ENCODE measurements around the gene MRLN. TPM values are rescaled to one million over a fixed set of nuclear protein-coding genes. Genes with fewer than 3 reads are reported as not detected.
"Not testable (repeated sequence)": the region's sequence is repeated elsewhere in the genome, so short reads cannot be mapped to it uniquely, and the experiment has no call there.

Gene MRLN
- total RNA-seq, result not detected

GRCh38 chr10:59753267-59753666 lies at the start of gene MRLN:
Gene MRLN (minus strand): TSS chr10:59753455.
- Mint-ChIP-seq H3K27me3 (peaks cover 13% of the 10 kb centered on the region), H3K27ac (no peak within 1 kb of the TSS), H3K9me3 (ENCODE audit: low read depth) (no peaks in the 10 kb centered on the region), H3K4me3 (no peak within 1 kb of the TSS), H3K4me1 (no peaks in the 10 kb centered on the region), H3K36me3 (ENCODE audit: low read depth) (no peaks in the 10 kb centered on the region)
- CTCF ChIA-PET, result no interaction called here
- DNase-seq, result no peak
- intact Hi-C loops (cut with DNase I, micrococcal nuclease), result no loop called here
- ATAC-seq, result no peak
- POLR2A ChIA-PET, result no interaction called here

DNA sequence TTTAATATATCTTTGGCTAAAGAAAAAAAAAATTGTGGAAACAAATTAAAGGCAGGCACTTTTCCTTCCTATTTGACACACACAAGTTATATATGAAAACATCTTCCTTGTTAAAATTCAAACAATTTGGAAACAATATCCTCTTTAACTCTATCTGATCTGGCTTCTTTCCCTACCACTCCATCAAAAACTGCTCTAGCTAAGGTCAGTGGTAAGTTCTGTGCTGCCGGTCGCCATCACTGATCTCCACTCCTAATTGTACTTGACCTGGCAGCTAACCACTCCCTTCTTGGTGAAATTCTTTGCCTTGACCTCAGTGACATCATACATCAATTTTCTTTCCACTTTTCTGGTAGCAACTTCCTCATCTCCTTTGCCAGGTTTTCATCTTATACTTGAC lies 47.9 kb upstream of the MRLN start:
- POLR2A ChIA-PET, result no interaction called here
- Mint-ChIP-seq H3K4me1 (peaks cover 3% of the 10 kb centered on the region), H3K4me3 (no peak overlapping the region), H3K36me3 (ENCODE audit: low read depth) (peaks cover 76% of the 10 kb centered on the region), H3K27ac (no peak overlapping the region), H3K9me3 (ENCODE audit: low read depth) (no peaks in the 10 kb centered on the region), H3K27me3 (no peaks in the 10 kb centered on the region)
- DNase-seq, result no peak
- CTCF ChIA-PET, result interaction anchor here (1.0 kb wide), 1 partner anchor 9 kb away, joined by 3 read pairs; no protein-coding TSS in a partner anchor
- intact Hi-C loops (cut with DNase I, micrococcal nuclease), result loop anchor here (10.0 kb wide), 2 partner anchors 96 to 1026 kb away; partner anchors contain the start of gene SLC16A9 (in 1 of the 2)
- no peak for ATAC-seq

DNA sequence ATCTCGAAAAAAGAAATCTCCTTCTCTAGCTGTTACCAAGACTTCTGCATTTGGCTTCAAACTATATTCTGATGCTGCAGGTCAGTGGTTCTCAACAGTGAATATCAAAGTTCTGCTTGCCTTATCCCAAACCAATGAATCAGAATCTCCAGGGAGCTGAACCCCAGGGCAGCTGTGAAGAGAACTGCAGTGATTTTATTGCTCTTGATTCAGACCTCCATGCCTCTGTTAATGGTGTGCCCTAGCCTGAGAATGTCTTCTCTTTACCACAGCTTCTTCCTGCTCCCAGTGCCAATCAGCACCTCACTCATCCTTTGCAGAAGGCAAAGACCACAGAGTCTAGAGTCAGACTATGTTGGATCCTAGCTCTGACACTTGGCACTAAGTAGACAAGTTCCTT lies 46.2 kb upstream of the MRLN start:
- CTCF ChIA-PET, result interaction anchor here (0.6 to 1.3 kb wide), 6 partner anchors 9 to 372 kb away, joined by 3 to 5 read pairs (median 3); partner anchors contain the start of gene CCDC6

DNA sequence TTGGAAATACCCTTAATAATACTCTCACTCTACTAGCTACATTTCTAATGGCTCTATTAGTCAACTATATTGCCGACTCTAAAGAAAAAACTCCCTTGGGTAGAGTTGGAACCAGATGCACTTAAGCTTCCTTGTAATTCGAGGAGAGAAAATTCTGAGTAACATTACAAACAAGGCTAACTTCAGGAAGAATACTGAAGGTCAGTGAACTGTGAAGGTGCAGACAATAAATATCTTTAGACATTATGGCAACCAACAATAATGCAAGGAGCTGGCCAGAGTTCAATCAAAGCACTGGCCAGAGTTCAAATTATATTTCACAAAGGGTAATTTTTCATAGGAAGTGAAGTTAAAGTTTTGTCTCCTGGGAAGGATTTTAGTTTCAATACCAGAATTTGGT lies 40.7 kb upstream of the MRLN start:
- no peak overlapping the region for H3K27ac Mint-ChIP-seq
- ChIA-PET CTCF (interaction anchor here (1.1 kb wide), 2 partner anchors 168 to 171 kb away, joined by 3 to 5 read pairs; no protein-coding TSS in a partner anchor), POLR2A (no interaction called here)
- peaks cover 64% of the 10 kb centered on the region for H3K36me3 Mint-ChIP-seq (ENCODE audit: low read depth)
- H3K4me3 Mint-ChIP-seq, result no peak overlapping the region
- no peaks in the 10 kb centered on the region for H3K27me3 Mint-ChIP-seq
- peaks cover 7% of the 10 kb centered on the region for H3K4me1 Mint-ChIP-seq
- DNase-seq, result no peak
- ATAC-seq, result no peak
- intact Hi-C loops (cut with DNase I, micrococcal nuclease), result no loop called here
- H3K9me3 Mint-ChIP-seq (ENCODE audit: low read depth), result no peaks in the 10 kb centered on the region

More for the DNA sequence above, 46.2 kb upstream of the MRLN start:
- Mint-ChIP-seq H3K9me3 (ENCODE audit: low read depth) (no peaks in the 10 kb centered on the region), H3K36me3 (ENCODE audit: low read depth) (peaks cover 75% of the 10 kb centered on the region), H3K4me1 (peaks cover 3% of the 10 kb centered on the region), H3K4me3 (no peak overlapping the region), H3K27me3 (no peaks in the 10 kb centered on the region), H3K27ac (no peak overlapping the region)
- ATAC-seq (no peak), DNase-seq (no peak)
- intact Hi-C loops (cut with DNase I, micrococcal nuclease), result no loop called here
- POLR2A ChIA-PET, result no interaction called here

DNA sequence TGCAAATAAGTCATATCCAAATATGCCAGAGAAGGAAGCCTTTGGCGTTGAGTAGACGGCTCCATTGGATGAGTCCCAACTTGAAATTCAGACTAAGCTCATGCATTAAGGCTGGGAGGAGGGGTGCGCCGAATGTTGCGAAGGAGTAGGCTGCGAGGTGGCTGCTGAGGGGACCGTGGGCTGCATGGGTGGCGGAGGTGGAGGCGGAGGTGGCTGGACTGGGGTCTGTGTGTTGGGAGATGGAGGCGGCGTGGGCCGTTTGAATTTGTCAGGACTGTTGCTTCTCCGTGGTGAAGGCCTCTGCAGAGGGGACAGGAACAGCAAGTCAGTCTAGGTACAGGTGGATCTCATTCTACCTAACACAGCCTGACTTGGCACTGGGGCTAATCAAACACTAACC lies 39.6 kb upstream of the MRLN start:
- peaks cover 7% of the 10 kb centered on the region for H3K4me1 Mint-ChIP-seq
- H3K27ac Mint-ChIP-seq, result peak overlapping the region; percentile 51
- no peaks in the 10 kb centered on the region for H3K9me3 Mint-ChIP-seq (ENCODE audit: low read depth)
- peaks cover 61% of the 10 kb centered on the region for H3K36me3 Mint-ChIP-seq (ENCODE audit: low read depth)
- intact Hi-C loops (cut with DNase I, micrococcal nuclease), result no loop called here
- ATAC-seq (no peak), DNase-seq (no peak)
- CTCF ChIA-PET, result interaction anchor here (1.1 kb wide), 1 partner anchor 167 kb away, joined by 5 read pairs; no protein-coding TSS in a partner anchor
- POLR2A ChIA-PET, result no interaction called here
- no peaks in the 10 kb centered on the region for H3K27me3 Mint-ChIP-seq
- no peak overlapping the region for H3K4me3 Mint-ChIP-seq

GRCh38 chr10:59791601-59792000 lies 38.3 kb upstream of the MRLN start:
- no peaks in the 10 kb centered on the region for H3K9me3 Mint-ChIP-seq (ENCODE audit: low read depth)
- intact Hi-C loops (cut with DNase I, micrococcal nuclease), result no loop called here
- no peak for DNase-seq
- H3K4me3 Mint-ChIP-seq, result no peak overlapping the region
- ATAC-seq, result peak; percentile 51
- POLR2A ChIA-PET, result no interaction called here
- no peak overlapping the region for H3K27ac Mint-ChIP-seq
- H3K4me1 Mint-ChIP-seq, result peaks cover 7% of the 10 kb centered on the region
- H3K36me3 Mint-ChIP-seq (ENCODE audit: low read depth), result peaks cover 55% of the 10 kb centered on the region
- no peaks in the 10 kb centered on the region for H3K27me3 Mint-ChIP-seq
- CTCF ChIA-PET, result no interaction called here

DNA sequence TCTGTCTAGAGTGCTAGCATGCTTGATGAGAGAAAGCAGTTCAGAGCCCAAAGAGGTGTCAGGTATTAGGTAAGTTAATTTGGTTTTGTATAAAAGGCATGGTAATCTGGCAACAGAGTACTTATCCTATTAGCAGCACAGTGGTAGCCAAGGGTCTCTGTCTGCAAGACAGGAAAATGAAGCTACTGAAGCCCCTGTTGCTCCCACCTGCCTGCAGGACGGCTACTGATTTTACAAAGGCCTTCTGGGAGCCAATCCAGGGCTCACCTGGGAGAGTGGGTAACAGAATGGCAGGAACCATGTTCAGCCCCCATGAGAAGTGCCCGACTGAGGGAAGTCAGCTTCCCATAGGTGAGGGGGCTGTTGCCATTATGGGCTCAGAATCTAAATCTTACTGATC lies 36.8 kb upstream of the MRLN start:
- DNase-seq; POLR2A ChIA-PET; ATAC-seq; H3K27me3 Mint-ChIP-seq; H3K27ac Mint-ChIP-seq; H3K9me3 Mint-ChIP-seq (ENCODE audit: low read depth); intact Hi-C loops (cut with DNase I, micrococcal nuclease); H3K4me3 Mint-ChIP-seq; CTCF ChIA-PET; H3K4me1 Mint-ChIP-seq: not testable (repeated sequence)
- H3K36me3 Mint-ChIP-seq (ENCODE audit: low read depth), result peaks cover 45% of the 10 kb centered on the region

GRCh38 chr10:59788914-59789313 lies 35.7 kb upstream of the MRLN start:
- H3K27ac Mint-ChIP-seq; intact Hi-C loops (cut with DNase I, micrococcal nuclease); POLR2A ChIA-PET; H3K9me3 Mint-ChIP-seq (ENCODE audit: low read depth); H3K4me1 Mint-ChIP-seq; DNase-seq; H3K4me3 Mint-ChIP-seq; H3K27me3 Mint-ChIP-seq; ATAC-seq; CTCF ChIA-PET: not testable (repeated sequence)
- H3K36me3 Mint-ChIP-seq (ENCODE audit: low read depth), result peaks cover 33% of the 10 kb centered on the region

DNA sequence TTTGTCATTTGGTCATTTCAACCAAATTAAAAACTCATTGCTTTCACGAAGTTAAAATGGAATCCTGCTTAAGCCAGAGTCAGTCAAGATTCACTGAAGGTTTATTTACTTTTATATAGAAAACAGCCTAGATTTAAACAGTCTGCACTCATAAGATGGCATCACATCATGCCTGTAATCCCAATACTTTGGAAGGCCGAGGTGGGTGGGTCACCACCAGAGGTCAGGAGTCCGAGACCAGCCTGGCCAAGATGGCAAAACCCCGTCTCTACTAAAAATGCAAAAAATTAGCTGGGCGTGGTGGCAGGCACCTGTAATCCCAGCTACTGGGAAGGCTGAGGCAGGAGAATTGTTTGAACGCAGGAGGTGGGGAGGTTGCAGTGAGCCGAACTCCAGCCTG lies 33.8 kb upstream of the MRLN start:
- intact Hi-C loops (cut with DNase I, micrococcal nuclease); H3K4me1 Mint-ChIP-seq; ATAC-seq; H3K9me3 Mint-ChIP-seq (ENCODE audit: low read depth); H3K27ac Mint-ChIP-seq; CTCF ChIA-PET; DNase-seq; H3K4me3 Mint-ChIP-seq; POLR2A ChIA-PET; H3K27me3 Mint-ChIP-seq: not testable (repeated sequence)
- peaks cover 17% of the 10 kb centered on the region for H3K36me3 Mint-ChIP-seq (ENCODE audit: low read depth)

DNA sequence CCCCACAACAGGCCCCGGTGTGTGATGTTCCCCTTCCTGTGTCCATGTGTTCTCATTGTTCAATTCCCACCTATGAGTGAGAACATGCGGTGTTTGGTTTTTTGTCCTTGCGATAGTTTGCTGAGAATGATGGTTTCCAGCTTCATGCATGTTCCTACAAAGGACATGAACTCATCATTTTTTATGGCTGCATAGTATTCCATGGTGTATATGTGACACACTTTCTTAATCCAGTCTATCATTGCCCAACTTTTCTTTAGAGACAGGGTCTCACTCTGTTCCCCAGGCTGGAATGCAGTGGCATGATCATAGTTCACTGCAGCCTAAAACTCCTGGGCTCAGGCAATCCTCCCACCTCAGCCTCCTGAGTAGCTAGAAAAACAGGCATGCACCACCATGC lies 32.2 kb upstream of the MRLN start:
- CTCF ChIA-PET, result interaction anchor here (1.1 kb wide), 1 partner anchor 13 kb away, joined by 3 read pairs; no protein-coding TSS in a partner anchor
- H3K4me1 Mint-ChIP-seq; H3K4me3 Mint-ChIP-seq; H3K36me3 Mint-ChIP-seq (ENCODE audit: low read depth); H3K9me3 Mint-ChIP-seq (ENCODE audit: low read depth); H3K27me3 Mint-ChIP-seq; ATAC-seq; POLR2A ChIA-PET; DNase-seq; intact Hi-C loops (cut with DNase I, micrococcal nuclease); H3K27ac Mint-ChIP-seq: not testable (repeated sequence)

DNA sequence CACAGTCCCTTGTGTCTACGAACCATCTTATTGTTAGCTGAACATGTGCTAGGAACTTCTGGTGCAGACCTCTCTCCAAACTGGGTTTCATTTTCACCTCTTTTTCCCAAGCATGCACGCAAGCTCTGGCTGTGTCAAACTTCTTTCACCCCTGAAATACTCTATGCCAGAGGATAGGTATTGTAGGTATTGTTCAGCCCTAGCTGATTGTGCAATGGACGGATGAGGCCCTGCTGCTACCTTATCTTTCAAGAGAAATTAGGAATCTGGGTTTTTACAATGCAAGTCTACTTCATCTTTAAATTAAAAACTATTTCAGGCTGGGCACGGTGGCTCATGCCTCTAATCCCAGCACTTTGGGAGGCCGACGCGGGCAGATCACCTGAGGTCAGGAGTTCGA lies 28.3 kb upstream of the MRLN start:
- Mint-ChIP-seq H3K4me1 (no peaks in the 10 kb centered on the region), H3K27me3 (no peaks in the 10 kb centered on the region), H3K9me3 (ENCODE audit: low read depth) (peaks cover 2% of the 10 kb centered on the region), H3K27ac (no peak overlapping the region), H3K4me3 (no peak overlapping the region), H3K36me3 (ENCODE audit: low read depth) (no peaks in the 10 kb centered on the region)
- intact Hi-C loops (cut with DNase I, micrococcal nuclease), result no loop called here
- DNase-seq (no peak), ATAC-seq (no peak)
- CTCF ChIA-PET, result interaction anchor here (0.6 kb wide), 1 partner anchor 264 kb away, joined by 3 read pairs; no protein-coding TSS in a partner anchor
- POLR2A ChIA-PET, result interaction anchor here (0.6 to 0.7 kb wide), 2 partner anchors 172 to 1009 kb away, joined by 3 read pairs; no protein-coding TSS in a partner anchor

DNA sequence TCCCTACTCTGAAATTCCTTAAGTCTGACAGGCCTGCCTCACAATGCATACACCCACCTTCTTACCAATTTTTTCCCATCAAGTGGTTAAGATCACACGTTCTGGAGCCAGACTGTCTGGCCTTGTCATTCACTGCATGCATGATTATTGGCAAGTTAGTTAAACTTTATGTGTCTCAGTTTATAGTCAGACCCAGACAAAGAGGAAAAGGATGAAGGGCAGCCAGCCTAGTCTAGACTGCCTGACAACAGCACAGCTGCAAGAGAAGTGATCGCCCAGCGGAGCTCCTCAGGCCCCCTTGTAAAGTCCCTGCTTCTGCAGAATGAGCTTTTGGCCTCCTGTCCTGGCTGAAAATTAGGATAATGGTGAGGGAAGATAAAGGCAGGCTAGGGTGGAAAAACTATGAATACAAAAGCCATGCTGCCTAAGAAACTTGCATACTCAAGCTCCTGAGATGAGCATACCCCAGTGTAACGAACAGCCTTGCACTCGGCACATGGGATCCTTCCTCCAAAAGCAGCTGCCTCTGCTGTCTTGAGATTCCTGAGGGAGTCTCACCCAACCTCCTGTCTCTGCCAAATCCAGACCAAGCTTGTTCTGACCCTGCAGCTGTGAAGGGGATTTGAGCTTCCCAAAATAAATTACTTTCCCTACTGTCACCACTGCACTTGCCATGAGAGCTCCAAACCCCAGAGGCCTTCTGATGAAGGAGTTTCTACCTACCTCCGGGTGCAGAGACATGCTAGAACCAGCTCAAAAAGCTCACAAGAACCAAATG lies 26.7 kb upstream of the MRLN start:
- intact Hi-C loops (cut with DNase I, micrococcal nuclease), result no loop called here
- ChIA-PET CTCF (interaction anchor here (0.6 kb wide), 1 partner anchor 254 kb away, joined by 3 read pairs; no protein-coding TSS in a partner anchor), POLR2A (no interaction called here)
- Mint-ChIP-seq H3K36me3 (ENCODE audit: low read depth) (no peaks in the 10 kb centered on the region), H3K9me3 (ENCODE audit: low read depth) (no peaks in the 10 kb centered on the region), H3K4me1 (no peaks in the 10 kb centered on the region), H3K27ac (no peak overlapping the region), H3K27me3 (peaks cover 2% of the 10 kb centered on the region), H3K4me3 (no peak overlapping the region)
- DNase-seq (no peak), ATAC-seq (no peak)
